Ishikawa (cell line): Measurements from ENCODE around the gene PDE11A.

Experiments used
- NFIC ChIP-seq: IDR thresholded peaks from 2 replicates; pipeline ENCODE4 v1.6.1; 2012
- TAF1 ChIP-seq: IDR thresholded peaks from 2 replicates; pipeline ENCODE4 v1.6.1; 2012; ENCODE audit warnings: low read depth, mild to moderate bottlenecking
- YY1 ChIP-seq: IDR thresholded peaks from 2 replicates; pipeline ENCODE4 v1.6.1; 2012; ENCODE audit warnings: low read depth
- TF ChIP-seq, protein P1 (sequence below): IDR thresholded peaks from 2 replicates; pipeline ENCODE4 v1.6.1; 2012; ENCODE audit warnings: low read depth, mild to moderate bottlenecking

DNA sequence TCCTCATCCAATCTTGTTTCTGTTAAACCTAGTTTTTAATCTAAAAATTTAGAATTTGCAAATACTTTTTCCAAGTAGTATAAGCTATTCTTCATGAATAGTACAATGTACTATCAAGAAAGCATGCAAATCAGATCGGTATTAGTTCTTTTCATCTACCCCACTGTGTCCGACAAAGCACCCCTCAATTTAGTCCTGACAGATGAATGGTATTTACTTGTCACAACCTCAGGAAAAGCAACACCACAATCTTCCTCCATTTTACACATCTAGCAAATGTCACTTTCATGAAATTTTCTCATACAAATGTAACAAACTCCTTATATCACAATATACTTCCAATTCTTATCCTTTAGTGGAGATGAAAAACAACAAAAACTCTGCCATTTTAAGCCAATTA lies 163.8 kb downstream of the PDE11A start:
- TF ChIP-seq YY1 (no peak), NFIC (no peak), TAF1 (no peak)
- TF ChIP-seq, protein P1, sequence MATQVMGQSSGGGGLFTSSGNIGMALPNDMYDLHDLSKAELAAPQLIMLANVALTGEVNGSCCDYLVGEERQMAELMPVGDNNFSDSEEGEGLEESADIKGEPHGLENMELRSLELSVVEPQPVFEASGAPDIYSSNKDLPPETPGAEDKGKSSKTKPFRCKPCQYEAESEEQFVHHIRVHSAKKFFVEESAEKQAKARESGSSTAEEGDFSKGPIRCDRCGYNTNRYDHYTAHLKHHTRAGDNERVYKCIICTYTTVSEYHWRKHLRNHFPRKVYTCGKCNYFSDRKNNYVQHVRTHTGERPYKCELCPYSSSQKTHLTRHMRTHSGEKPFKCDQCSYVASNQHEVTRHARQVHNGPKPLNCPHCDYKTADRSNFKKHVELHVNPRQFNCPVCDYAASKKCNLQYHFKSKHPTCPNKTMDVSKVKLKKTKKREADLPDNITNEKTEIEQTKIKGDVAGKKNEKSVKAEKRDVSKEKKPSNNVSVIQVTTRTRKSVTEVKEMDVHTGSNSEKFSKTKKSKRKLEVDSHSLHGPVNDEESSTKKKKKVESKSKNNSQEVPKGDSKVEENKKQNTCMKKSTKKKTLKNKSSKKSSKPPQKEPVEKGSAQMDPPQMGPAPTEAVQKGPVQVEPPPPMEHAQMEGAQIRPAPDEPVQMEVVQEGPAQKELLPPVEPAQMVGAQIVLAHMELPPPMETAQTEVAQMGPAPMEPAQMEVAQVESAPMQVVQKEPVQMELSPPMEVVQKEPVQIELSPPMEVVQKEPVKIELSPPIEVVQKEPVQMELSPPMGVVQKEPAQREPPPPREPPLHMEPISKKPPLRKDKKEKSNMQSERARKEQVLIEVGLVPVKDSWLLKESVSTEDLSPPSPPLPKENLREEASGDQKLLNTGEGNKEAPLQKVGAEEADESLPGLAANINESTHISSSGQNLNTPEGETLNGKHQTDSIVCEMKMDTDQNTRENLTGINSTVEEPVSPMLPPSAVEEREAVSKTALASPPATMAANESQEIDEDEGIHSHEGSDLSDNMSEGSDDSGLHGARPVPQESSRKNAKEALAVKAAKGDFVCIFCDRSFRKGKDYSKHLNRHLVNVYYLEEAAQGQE, result no peak
